ENCODE measurements around the gene SMIM21. TPM values are rescaled to one million over a fixed set of nuclear protein-coding genes. Genes with fewer than 3 reads are reported as not detected.

SMIM21 gene
- total RNA-seq, 1 experiment from 2014 or later, result not detected

DNA sequence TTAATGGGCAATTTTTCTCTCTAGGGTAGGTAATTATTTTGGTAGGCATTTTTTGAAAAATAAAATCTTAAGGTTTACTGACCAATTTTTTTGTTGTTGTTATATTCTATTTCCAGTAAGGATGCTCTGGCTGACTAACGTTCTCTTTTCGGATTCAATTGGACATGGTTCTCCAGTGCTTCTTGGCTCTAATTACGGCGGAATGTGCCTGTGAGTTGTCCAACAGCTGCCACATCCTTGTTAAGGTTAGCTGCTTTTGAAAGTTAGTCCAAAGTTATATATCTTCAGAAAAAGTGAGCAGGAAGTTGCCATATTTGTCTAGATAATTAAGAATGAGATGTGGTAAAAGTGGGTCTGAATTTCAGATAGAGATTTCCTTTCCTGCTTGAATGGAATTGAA, 45.8 kb upstream of the SMIM21 start:
- CTCF ChIA-PET, result no interaction called here

GRCh38 chr18:75472906-75473305, 45.4 kb upstream of the SMIM21 start:
- no peak for ATAC-seq
- H3K27ac ChIP-seq (ENCODE audit: low read length), result no peak overlapping the region
- no peak overlapping the region for H2AFZ ChIP-seq (ENCODE audit: low read length)
- no peak overlapping the region for H3K4me2 ChIP-seq (ENCODE audit: low read length)
- peaks cover under 1% of the 10 kb centered on the region; the same call in 1 of the 2 replicates for H3K27me3 ChIP-seq (ENCODE audit: low read length)
- H3K4me1 ChIP-seq (ENCODE audit: insufficient read depth, low read length), result peaks cover 20% of the 10 kb centered on the region
- TF ChIP-seq EZH2phosphoT487 (IDR thresholded peaks at IDR 0.05; ENCODE audit: borderline replicate concordance, low read length) (no peak), CTCF (conservative IDR thresholded peaks at IDR 0.05; ENCODE audit: low read depth, low read length) (no peak)
- BruUV-seq (replicated peaks), result no TSS peak
- H3F3A ChIP-seq (ENCODE audit: low read length, unreplicated experiment), result no peaks in the 10 kb centered on the region
- no peaks in the 10 kb centered on the region for H3K36me3 ChIP-seq (ENCODE audit: low read depth, low read length)
- H3K4me3 ChIP-seq (ENCODE audit: low read length), result no peak overlapping the region
- H3K79me2 ChIP-seq (ENCODE audit: low read length), result no peaks in the 10 kb centered on the region
- intact Hi-C loops (cut with micrococcal nuclease), result loop anchor here (10.0 kb wide), 1 partner anchor 158 kb away; no protein-coding TSS in a partner anchor
- no peaks in the 10 kb centered on the region for H3K9me3 ChIP-seq (ENCODE audit: low read length)
- no peaks in the 10 kb centered on the region for H4K20me1 ChIP-seq (ENCODE audit: low read length)
- no peak for DNase-seq
- H3K9me2 ChIP-seq (replicated peaks; ENCODE audit: low read length), result no peaks in the 10 kb centered on the region
- CTCF ChIA-PET, result no interaction called here
- POLR2A ChIA-PET (ENCODE audit: unreplicated experiment), result no interaction called here
- H3K9ac ChIP-seq (ENCODE audit: low read length), result no peak overlapping the region

More for the DNA sequence above, 45.8 kb upstream of the SMIM21 start:
- H3K9ac ChIP-seq (ENCODE audit: low read length), result no peak overlapping the region
- TF ChIP-seq CTCF (conservative IDR thresholded peaks at IDR 0.05; ENCODE audit: low read depth, low read length), result no peak
- no peak for TF ChIP-seq EZH2 (IDR thresholded peaks at IDR 0.05; ENCODE audit: low read length, unreplicated experiment)
- no peak for TF ChIP-seq EZH2phosphoT487 (IDR thresholded peaks at IDR 0.05; ENCODE audit: borderline replicate concordance, low read length)
- H3K4me2 ChIP-seq (ENCODE audit: low read length), result no peak overlapping the region
- no peak overlapping the region for H3K27ac ChIP-seq (ENCODE audit: low read length)
- intact Hi-C loops (cut with micrococcal nuclease), result loop anchor here (10.0 kb wide), 1 partner anchor 159 kb away; no protein-coding TSS in a partner anchor
- no peaks in the 10 kb centered on the region for H3F3A ChIP-seq (ENCODE audit: low read length, unreplicated experiment)
- H3K36me3 ChIP-seq (ENCODE audit: low read depth, low read length), result no peaks in the 10 kb centered on the region
- BruUV-seq (replicated peaks), result no TSS peak
- no peaks in the 10 kb centered on the region for H3K9me3 ChIP-seq (ENCODE audit: low read length)
- DNase-seq, result no peak
- no peak overlapping the region for H3K4me3 ChIP-seq (ENCODE audit: low read length)
- peaks cover 20% of the 10 kb centered on the region for H3K4me1 ChIP-seq (ENCODE audit: insufficient read depth, low read length)
- no peak for ATAC-seq
- no peaks in the 10 kb centered on the region for H3K9me2 ChIP-seq (replicated peaks; ENCODE audit: low read length)
- no peaks in the 10 kb centered on the region for H3K79me2 ChIP-seq (ENCODE audit: low read length)
- H4K20me1 ChIP-seq (ENCODE audit: low read length), result no peaks in the 10 kb centered on the region
- POLR2A ChIA-PET (ENCODE audit: unreplicated experiment), result no interaction called here
- H3K27me3 ChIP-seq (ENCODE audit: low read length), result no peaks in the 10 kb centered on the region
- H2AFZ ChIP-seq (ENCODE audit: low read length), result no peak overlapping the region

- no peak overlapping the region for H3K4me3 ChIP-seq (ENCODE audit: low read length)
- intact Hi-C loops (cut with micrococcal nuclease), result loop anchor here (10.0 kb wide), 1 partner anchor 158 kb away; no protein-coding TSS in a partner anchor
- H3K9me2 ChIP-seq (replicated peaks; ENCODE audit: low read length), result no peaks in the 10 kb centered on the region
- H3K27ac ChIP-seq (ENCODE audit: low read length), result no peak overlapping the region
- no peaks in the 10 kb centered on the region for H4K20me1 ChIP-seq (ENCODE audit: low read length)
- ChIA-PET CTCF (no interaction called here), POLR2A (ENCODE audit: unreplicated experiment) (no interaction called here)
- H3F3A ChIP-seq (ENCODE audit: low read length, unreplicated experiment), result no peaks in the 10 kb centered on the region
- H3K9ac ChIP-seq (ENCODE audit: low read length), result no peak overlapping the region
- no TSS peak for BruUV-seq (replicated peaks)
- no peaks in the 10 kb centered on the region for H3K79me2 ChIP-seq (ENCODE audit: low read length)
- ATAC-seq (no peak), DNase-seq (no peak)
- H3K4me1 ChIP-seq (ENCODE audit: insufficient read depth, low read length), result peaks cover 20% of the 10 kb centered on the region
- peaks cover 6% of the 10 kb centered on the region for H3K27me3 ChIP-seq (ENCODE audit: low read length)
- H3K9me3 ChIP-seq (ENCODE audit: low read length), result no peaks in the 10 kb centered on the region
- H2AFZ ChIP-seq (ENCODE audit: low read length), result no peak overlapping the region
- no peak for TF ChIP-seq CTCF (conservative IDR thresholded peaks at IDR 0.05; ENCODE audit: low read depth, low read length)
- TF ChIP-seq EZH2 (IDR thresholded peaks at IDR 0.05; ENCODE audit: low read length, unreplicated experiment), result no peak
- no peak for TF ChIP-seq EZH2phosphoT487 (IDR thresholded peaks at IDR 0.05; ENCODE audit: borderline replicate concordance, low read length)
- no peak overlapping the region for H3K4me2 ChIP-seq (ENCODE audit: low read length)
- no peaks in the 10 kb centered on the region for H3K36me3 ChIP-seq (ENCODE audit: low read depth, low read length)
Measured at GRCh38 chr18:75472396-75472795, 44.9 kb upstream of the SMIM21 start.
